Lung (tissue), 12 donors: ENCODE results near the gene OSR1. TPM values are rescaled to one million over a fixed set of nuclear protein-coding genes. Genes with fewer than 3 reads are reported as not detected.
A peak's percentile ranks its signal among the peaks of the same experiment; 100 is the strongest.

ENCODE experiments used
- ATAC-seq: fragments of 200-7000 bp; cut with Tn5 transposase; one replicate; pipeline ENCODE4 v1.9.1; 2020; ENCODE audit warnings: moderate number of reproducible peaks; ENCODE audit not compliant: insufficient read depth, low FRiP score
- DNase-seq, 3 donors: peaks; one replicate each; pipeline ENCODE4 v3.0.0-alpha.2; 2013 to 2017
- H3K27ac ChIP-seq, 2 donors: one replicate each; pipeline ENCODE4 v1.5.1; 2013; ENCODE audit warnings: mild to moderate bottlenecking in 2 of 2, moderate library complexity in 2 of 2, control low read depth in 1 of 2, inconsistent platforms in 1 of 2, low read depth in 1 of 2, low read length in 1 of 2
- H3K27me3 ChIP-seq, 3 donors: one replicate each; pipeline ENCODE4 v1.5.1; 2013; ENCODE audit warnings: low read length in 2 of 3; ENCODE audit not compliant: control insufficient read depth in 3 of 3, insufficient read depth in 3 of 3
- H3K36me3 ChIP-seq, 4 donors: one replicate each; pipeline ENCODE4 v1.5.1; 2013; ENCODE audit warnings: low read length in 4 of 4, mild to moderate bottlenecking in 1 of 4, moderate library complexity in 1 of 4; ENCODE audit not compliant: control insufficient read depth in 4 of 4, insufficient read depth in 4 of 4
- H3K4me1 ChIP-seq, 5 donors: one replicate each; pipeline ENCODE4 v1.5.1; 2013; ENCODE audit warnings: low read length in 5 of 5, mild to moderate bottlenecking in 2 of 5, moderate library complexity in 1 of 5; ENCODE audit not compliant: control insufficient read depth in 5 of 5, insufficient read depth in 5 of 5
- H3K4me3 ChIP-seq: one replicate; pipeline ENCODE4 v1.5.1; 2013; ENCODE audit warnings: mild to moderate bottlenecking, control low read depth, moderate library complexity
- H3K9ac ChIP-seq, 2 donors: one replicate each; pipeline ENCODE4 v1.5.1; 2013; ENCODE audit warnings: low read length in 2 of 2, control low read depth in 1 of 2; ENCODE audit not compliant: insufficient read depth in 1 of 2
- H3K9me3 ChIP-seq, 4 donors: one replicate each; pipeline ENCODE4 v1.5.1; 2013; ENCODE audit warnings: low read length in 3 of 4, mild to moderate bottlenecking in 1 of 4, moderate library complexity in 1 of 4; ENCODE audit not compliant: control insufficient read depth in 4 of 4, insufficient read depth in 3 of 4
- CTCF ChIP-seq: IDR thresholded peaks from 2 replicates; pipeline ENCODE4 v1.5.1; 2012; ENCODE audit warnings: mild to moderate bottlenecking; ENCODE audit errors: control extremely low read depth, extremely low read depth
- WGBS, 2 donors: extraction: QIAGEN DNeasy Blood & Tissue Kit; methylation state at CpG; one replicate each; pipeline ENCODE4 v1.1.7; 2013; 5-methylcytosine and 5-hydroxymethylcytosine counted together
- polyA plus RNA-seq, 2 donors: library from polyadenylated mRNA; stranded (reverse); fragments of 200-250 nt; gene quantifications; one replicate each; pipeline ENCODE4 v1.2.1, GENCODE V29; 2013
- total RNA-seq, 2 donors: library from RNA; depleted of rRNA in 1 of 2; stranded (reverse); fragments of >200 nt in 1 of 2; gene quantifications; one replicate each; pipeline ENCODE4 v1.2.1, GENCODE V29; 2014 to 2021
- donor health status: control.
- donor health status: control.
- donor health status: Bipolar disorder and iron deficiency.
- donor health status: healthy.
- donor health status: DM: yes; HTN: yes; CAD: no.

Gene OSR1
- total and polyA plus RNA-seq, 4 donors: 8.6 to 36.2 (median 22.3) TPM

GRCh38 chr2:19321946-19322345 is 36.5 kb downstream of the OSR1 start:
- no peak overlapping the region for H3K4me3 ChIP-seq
- ATAC-seq: no peak
- no peak for DNase-seq
- H3K9ac ChIP-seq: no peak overlapping the region
- no peaks in the 10 kb centered on the region for H3K4me1 ChIP-seq
- H3K9me3 ChIP-seq: peaks cover 0 to 2% (median 0%) of the 10 kb centered on the region in 4 donors
- no peak for TF ChIP-seq CTCF
- no peaks in the 10 kb centered on the region for H3K27me3 ChIP-seq
- H3K36me3 ChIP-seq: peaks cover 0 to 3% (median 0%) of the 10 kb centered on the region in 4 donors
- no peak overlapping the region for H3K27ac ChIP-seq

GRCh38 chr2:19320813-19321212 is 37.6 kb downstream of the OSR1 start:
- Histone ChIP-seq H3K27ac (no peak overlapping the region), H3K36me3 (peaks cover 0 to 3% (median 0%) of the 10 kb centered on the region in 4 donors), H3K27me3 (no peaks in the 10 kb centered on the region), H3K9me3 (peaks cover 0 to 2% (median 0%) of the 10 kb centered on the region in 4 donors), H3K4me3 (no peak overlapping the region), H3K9ac (no peak overlapping the region), H3K4me1 (no peaks in the 10 kb centered on the region)
- no peak for ATAC-seq
- no peak for DNase-seq
- 95 to 97% methylated on average over 1 of the region's 1 CpG for WGBS, 2 donors
- no peak for TF ChIP-seq CTCF

- no peaks in the 10 kb centered on the region for H3K4me1 ChIP-seq
- no peak for TF ChIP-seq CTCF
- H3K9ac ChIP-seq: no peak overlapping the region
- H3K27me3 ChIP-seq: no peaks in the 10 kb centered on the region
- no peak overlapping the region for H3K4me3 ChIP-seq
- H3K36me3 ChIP-seq: peaks cover 0 to 3% (median 0%) of the 10 kb centered on the region in 4 donors
- 34 to 49% methylated on average over 3 of the region's 3 CpGs for WGBS, 2 donors
- DNase-seq (no peak), ATAC-seq (no peak)
- peaks cover 0 to 2% (median 0%) of the 10 kb centered on the region in 4 donors for H3K9me3 ChIP-seq
- H3K27ac ChIP-seq: no peak overlapping the region
Observed at GRCh38 chr2:19319698-19320097, 38.7 kb downstream of the OSR1 start.

- DNase-seq (peak in 1 of 3 donors; percentile 20), ATAC-seq (no peak)
- peaks cover 0 to 3% (median 0%) of the 10 kb centered on the region in 4 donors for H3K36me3 ChIP-seq
- no peaks in the 10 kb centered on the region for H3K4me1 ChIP-seq
- no peak overlapping the region for H3K9ac ChIP-seq
- no peaks in the 10 kb centered on the region for H3K27me3 ChIP-seq
- H3K4me3 ChIP-seq: no peak overlapping the region
- peaks cover 0 to 2% (median 0%) of the 10 kb centered on the region in 4 donors for H3K9me3 ChIP-seq
- WGBS, 2 donors: 94 to 95% methylated on average over 3 of the region's 3 CpGs
- no peak for TF ChIP-seq CTCF
- H3K27ac ChIP-seq: no peak overlapping the region
Observed at GRCh38 chr2:19319064-19319463, 39.4 kb downstream of the OSR1 start.
